Right ventricle myocardium inferior (tissue), 1 donor: ENCODE measurements around the gene DDX1. TPM values are rescaled to one million over a fixed set of nuclear protein-coding genes. Genes with fewer than 3 reads are reported as not detected.

Source experiments
- ATAC-seq: fragments of 200-7000 bp; cut with Tn5 transposase; one replicate; pipeline ENCODE4 v1.9.1; 2020; ENCODE audit warnings: mild to moderate bottlenecking, moderate library complexity
- DNase-seq: peaks from one replicate; pipeline ENCODE4 v3.0.0; 2021; ENCODE audit errors: missing footprints
- intact Hi-C: fragments of 100-400 bp; cut with DNase I; formaldehyde crosslinking; loops from one replicate; pipeline ENCODE4 v1.11.0; 2022
- total RNA-seq: library from RNA; stranded (reverse); fragmentation: NEBNext Ultra II Directional; extraction: Animal tissue kit (Norgen Biotek cat#: 25700); gene quantifications from one replicate; pipeline ENCODE4 v1.2.1, GENCODE V29; 2021
- donor health status: DM: no; HTN: yes; CAD: no; lungs with severe emphysema.

Gene DDX1
- total RNA-seq, 1 donor from 2014 or later: 142 TPM

DNA sequence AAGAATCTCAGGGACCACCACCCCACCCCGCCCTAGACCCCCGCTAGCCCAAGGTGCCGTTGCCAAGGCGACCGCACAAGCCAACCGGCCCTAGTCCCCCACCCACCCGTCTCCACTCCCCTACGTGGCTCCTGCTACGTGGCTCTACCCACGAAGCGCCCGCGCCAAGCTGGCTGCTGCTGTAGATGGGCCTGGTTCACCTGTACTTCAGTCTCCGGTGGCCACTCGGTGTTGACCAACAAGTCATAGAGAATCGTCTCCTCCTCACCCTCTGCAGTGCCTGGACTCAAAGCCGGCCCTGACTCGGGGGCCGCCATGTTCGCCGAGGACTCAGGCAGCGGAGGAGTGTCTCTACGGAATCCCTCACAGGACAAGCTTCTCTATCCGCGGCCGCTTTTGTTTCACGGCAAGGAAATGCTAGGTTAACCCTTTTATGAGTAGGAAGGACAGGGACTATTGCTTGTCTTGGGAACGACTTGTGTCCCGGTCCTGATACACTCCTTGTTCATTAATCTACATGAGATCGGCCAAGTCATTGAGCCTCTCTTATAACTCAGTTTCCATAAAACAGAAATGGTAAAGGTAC lies 30.6 kb upstream of the DDX1 start, which contains the start of gene NBAS:
TSS of gene NBAS (minus strand) at position 347 of the 586 bp plus-strand sequence. CDS start at position 317, 30 bp downstream.
- DNase-seq: peak; percentile 88
- peak; percentile 96 for ATAC-seq
- intact Hi-C loops: no loop called here

DNA sequence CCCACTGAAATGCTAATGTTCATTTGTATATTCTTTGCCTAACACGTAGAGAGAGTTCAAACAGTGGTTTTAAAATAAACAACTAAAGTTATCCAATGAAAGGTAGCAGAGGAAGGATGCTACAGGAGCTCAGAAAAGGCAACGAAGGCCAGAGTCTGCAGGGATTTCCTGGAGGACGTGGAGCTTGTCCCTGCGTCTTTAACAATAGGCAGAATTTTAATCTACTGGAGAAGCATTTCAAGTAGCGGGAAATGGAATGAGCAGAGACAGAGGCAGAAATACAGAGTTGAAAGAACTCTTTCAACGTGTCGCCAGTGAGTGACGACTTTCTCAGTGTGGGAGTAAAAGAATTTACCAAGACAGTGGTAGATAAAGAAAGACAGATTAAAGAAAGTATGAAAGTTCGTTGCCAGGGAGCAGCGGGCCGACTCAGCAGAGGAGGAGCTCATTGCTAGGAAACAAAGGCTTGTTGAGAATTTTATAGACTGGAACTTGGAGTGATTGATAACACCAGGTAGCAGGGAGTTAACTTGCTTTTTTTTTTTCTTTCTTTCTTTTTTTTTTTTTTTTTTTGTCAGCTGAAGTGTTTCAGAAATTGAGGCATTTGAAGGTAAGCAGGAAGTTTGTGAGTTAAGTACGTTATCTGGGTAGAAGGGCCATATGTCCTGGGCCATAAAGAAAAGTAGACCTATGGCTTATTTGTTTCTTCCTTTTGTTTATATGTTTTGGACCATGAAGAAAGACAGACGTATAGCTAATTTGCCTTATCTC lies 29.9 kb upstream of the DDX1 start:
- intact Hi-C loops: no loop called here
- ATAC-seq: peak; percentile 57

GRCh38 chr2:15562354-15563031 lies 29.2 kb upstream of the DDX1 start:
- ATAC-seq: no peak
- intact Hi-C loops: no loop called here
- DNase-seq: no peak

More for the DNA sequence above, 29.9 kb upstream of the DDX1 start:
- DNase-seq: no peak

- DNase-seq: no peak
- ATAC-seq: no peak
- intact Hi-C loops: no loop called here
These were observed 28.2 kb upstream of the DDX1 start for GRCh38 chr2:15563227-15564100.

GRCh38 chr2:15565392-15565791 lies 26.3 kb upstream of the DDX1 start:
- intact Hi-C loops: no loop called here
- ATAC-seq: no peak
- no peak for DNase-seq

DNA sequence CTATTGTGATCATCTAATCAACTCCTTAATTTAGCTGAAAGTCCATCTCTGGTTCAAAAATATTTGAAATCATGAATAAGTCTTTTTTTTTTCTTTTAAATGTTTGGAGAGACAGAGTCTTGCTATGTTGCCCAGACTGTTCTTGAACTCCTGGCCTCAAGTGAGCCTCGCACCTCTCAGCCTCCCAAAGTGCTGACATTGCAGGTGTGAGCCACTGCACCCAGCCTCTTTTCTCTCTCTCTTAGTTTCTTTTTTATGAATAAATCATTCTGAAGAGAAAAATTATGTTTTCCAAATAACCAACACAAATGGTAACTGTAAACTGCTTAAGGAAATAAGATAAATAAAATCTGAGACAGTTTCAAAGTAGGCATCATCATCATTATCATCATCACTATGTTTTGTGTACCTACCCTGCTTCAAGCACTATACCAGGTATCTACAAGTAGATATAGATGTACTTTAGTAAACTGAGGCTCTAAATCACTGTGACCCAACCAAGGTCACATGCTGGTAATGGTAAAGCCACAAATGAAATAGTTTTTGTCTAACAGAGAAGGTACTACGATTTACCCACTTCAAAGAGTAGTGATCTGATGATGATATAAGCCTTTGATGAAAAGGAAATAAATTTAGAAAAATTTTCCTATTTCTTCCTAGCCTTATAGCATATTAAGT lies 25.5 kb upstream of the DDX1 start:
- no peak for DNase-seq
- ATAC-seq: no peak
- intact Hi-C loops: no loop called here

GRCh38 chr2:15566912-15567311 lies 24.8 kb upstream of the DDX1 start:
- ATAC-seq (no peak), DNase-seq (no peak)
- intact Hi-C loops: no loop called here

- DNase-seq (no peak), ATAC-seq (no peak)
- intact Hi-C loops: no loop called here
These were observed 22.8 kb upstream of the DDX1 start for GRCh38 chr2:15568874-15569273.

DNA sequence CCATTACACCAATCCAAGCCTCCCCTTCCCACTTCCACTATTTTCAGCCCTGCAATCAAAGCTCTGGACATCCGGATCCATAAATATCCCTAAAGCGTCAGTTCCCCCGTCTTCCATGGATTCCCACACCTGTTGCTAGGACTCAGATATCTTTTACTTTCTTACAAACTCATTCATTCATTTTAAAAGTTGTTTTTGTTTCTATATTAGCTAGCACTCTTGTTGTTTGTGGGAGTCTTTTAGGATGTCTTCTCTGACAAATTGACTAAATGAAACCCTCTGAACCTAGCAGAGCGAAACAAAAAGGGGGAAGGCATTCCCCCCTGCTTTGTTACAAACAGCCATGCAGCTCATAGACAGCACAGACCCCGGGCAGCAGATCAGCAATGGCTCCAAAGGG lies 21.6 kb upstream of the DDX1 start:
- ATAC-seq: no peak
- DNase-seq: no peak
- intact Hi-C loops: no loop called here

- intact Hi-C loops: no loop called here
- no peak for DNase-seq
These were observed 19.9 kb upstream of the DDX1 start for GRCh38 chr2:15571729-15572128.

DNA sequence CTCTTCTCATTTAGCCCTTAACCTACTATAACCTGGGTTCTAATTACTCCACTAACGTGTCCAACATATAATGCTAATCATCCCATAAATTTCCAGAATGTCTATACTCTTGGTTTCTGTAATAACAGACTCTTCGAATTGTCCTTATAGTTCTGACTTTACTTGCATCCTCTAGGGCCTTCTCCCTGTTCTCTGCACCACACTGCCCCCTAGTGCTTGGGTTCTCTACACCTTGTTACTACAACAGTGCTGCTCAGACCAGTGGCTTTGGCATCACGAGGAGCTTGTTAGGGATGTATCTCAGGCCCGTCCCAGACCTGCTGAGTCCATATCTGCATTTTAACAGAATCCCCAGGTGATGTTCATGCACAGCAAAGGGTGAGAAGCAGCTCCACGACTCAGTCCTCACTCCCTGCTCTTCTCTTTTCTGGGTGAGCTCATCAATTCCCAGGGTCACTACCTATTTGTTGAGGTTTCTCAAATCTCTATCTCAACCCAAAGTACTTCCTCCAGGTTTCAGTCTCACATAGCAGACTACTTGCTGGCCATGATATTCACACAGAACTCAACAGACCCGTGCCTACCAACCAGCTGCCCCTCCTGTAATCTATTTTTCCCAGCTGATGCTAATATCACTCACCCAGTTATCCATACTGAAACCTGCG lies 14.5 kb upstream of the DDX1 start:
- DNase-seq (peak; percentile 80), ATAC-seq (peak; percentile 78)
- intact Hi-C loops: no loop called here

More at GRCh38 chr2:15571729-15572128, 19.9 kb upstream of the DDX1 start:
- ATAC-seq: no peak

GRCh38 chr2:15579641-15580040 lies 12.0 kb upstream of the DDX1 start:
- intact Hi-C loops: no loop called here
- no peak for ATAC-seq
- DNase-seq: no peak

GRCh38 chr2:15580451-15580850 lies 11.2 kb upstream of the DDX1 start:
- ATAC-seq (no peak), DNase-seq (no peak)
- intact Hi-C loops: no loop called here

DNA sequence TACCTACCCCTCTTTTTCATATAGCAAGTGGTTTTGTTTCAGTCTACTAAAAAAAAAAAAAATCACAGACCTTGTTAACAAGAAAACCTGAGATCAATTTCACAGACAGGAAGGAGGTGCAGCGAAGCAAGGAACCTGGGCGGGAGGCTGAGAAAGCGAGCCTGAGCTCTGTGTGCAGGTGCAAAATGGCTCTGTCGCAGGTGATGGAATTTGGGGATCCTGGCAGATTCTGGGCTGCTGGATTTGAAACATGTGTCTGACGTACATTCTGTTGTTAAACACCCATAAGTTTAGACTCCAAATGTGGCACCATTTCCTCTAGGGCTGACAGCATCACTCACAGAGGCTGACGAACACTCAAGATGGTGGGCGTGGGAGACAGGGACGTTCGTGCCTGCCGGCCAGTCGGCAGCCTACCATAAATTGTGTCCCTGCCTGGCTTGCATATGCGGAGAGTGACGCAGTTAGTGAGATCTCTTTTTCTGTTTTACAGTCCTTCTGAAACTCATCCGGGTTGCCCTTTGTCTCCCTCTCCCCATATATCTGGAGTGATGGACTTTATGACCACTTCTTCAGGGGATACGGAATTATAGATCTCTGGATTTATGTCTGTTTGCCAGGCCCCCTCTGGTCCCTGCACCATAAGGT lies 8.8 kb upstream of the DDX1 start:
- intact Hi-C loops: no loop called here
- DNase-seq: no peak
- ATAC-seq: no peak

- no peak for DNase-seq
- ATAC-seq: no peak
- intact Hi-C loops: no loop called here
These were observed 7.8 kb upstream of the DDX1 start for GRCh38 chr2:15583826-15584225.

DNA sequence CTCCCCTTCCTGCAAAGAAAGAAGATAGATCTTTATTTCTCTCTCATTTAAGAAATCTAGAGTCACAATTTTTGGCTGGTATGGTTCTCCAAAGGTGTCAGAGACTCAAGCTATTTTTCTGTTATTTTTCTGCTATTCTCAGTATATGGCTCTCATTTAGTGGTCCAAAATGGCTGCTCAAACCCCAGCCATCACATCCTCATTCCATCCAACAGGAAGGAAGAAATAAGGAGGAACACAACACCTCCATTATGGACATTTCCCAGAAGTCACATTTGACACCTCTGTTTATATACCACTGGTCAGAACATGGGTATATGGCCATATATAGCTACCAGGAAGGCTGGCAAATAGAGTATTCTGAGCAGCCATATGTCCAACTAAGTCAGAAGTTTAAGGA lies 7.4 kb upstream of the DDX1 start:
- no peak for ATAC-seq
- no peak for DNase-seq
- intact Hi-C loops: no loop called here

- DNase-seq (no peak), ATAC-seq (no peak)
- intact Hi-C loops: no loop called here
These were observed 6.8 kb upstream of the DDX1 start for GRCh38 chr2:15584767-15585469.
